Neuronal stem cell (in vitro differentiated cells): ENCODE data around the gene ANKRD33.
A peak's percentile ranks its signal among the peaks of the same experiment; 100 is the strongest.

Experiments used
- DNase-seq: peaks from one replicate; pipeline ENCODE4 v3.0.0-alpha.2; 2013; ENCODE audit warnings: low spot score
- H2AFZ ChIP-seq: one replicate; pipeline ENCODE4 v1.6.1; 2013; ENCODE audit warnings: mild to moderate bottlenecking, low read length, inconsistent platforms
- H2AK5ac ChIP-seq: 2 replicates; pipeline ENCODE4 v1.6.1; 2013; ENCODE audit warnings: low read depth, mild to moderate bottlenecking, inconsistent platforms, low read length, moderate library complexity, mixed read lengths
- H2BK120ac ChIP-seq: 2 replicates; pipeline ENCODE4 v1.6.1; 2013; ENCODE audit warnings: low read depth, mild to moderate bottlenecking, inconsistent platforms, low read length, moderate library complexity, mixed read lengths
- H2BK12ac ChIP-seq: one replicate; pipeline ENCODE4 v1.6.1; 2013; ENCODE audit warnings: low read length, inconsistent platforms
- H2BK15ac ChIP-seq: 2 replicates; pipeline ENCODE4 v1.6.1; 2013; ENCODE audit warnings: mild to moderate bottlenecking, low read length, inconsistent platforms, mixed read lengths
- H2BK5ac ChIP-seq: one replicate; pipeline ENCODE4 v1.6.1; 2013; ENCODE audit warnings: inconsistent platforms, mild to moderate bottlenecking, low read length, moderate library complexity
- H3K14ac ChIP-seq: one replicate; pipeline ENCODE4 v1.6.1; 2013; ENCODE audit warnings: low read length, inconsistent platforms
- H3K18ac ChIP-seq: 2 replicates; pipeline ENCODE4 v1.6.1; 2013; ENCODE audit warnings: low read length, inconsistent platforms
- H3K23ac ChIP-seq: 2 replicates; pipeline ENCODE4 v1.6.1; 2013; ENCODE audit warnings: low read depth, mild to moderate bottlenecking, mixed read lengths, low read length, inconsistent platforms; ENCODE audit not compliant: poor library complexity
- H3K27ac ChIP-seq: replicated peaks from 3 replicates; pipeline ENCODE4 v1.5.1; 2013; ENCODE audit warnings: low read length, inconsistent platforms
- H3K27me3 ChIP-seq, 3 experiments: 2 replicates each; pipeline ENCODE4 v1.6.1; 2013; ENCODE audit warnings: low read length in 3 of 3, mild to moderate bottlenecking in 2 of 3, inconsistent platforms in 1 of 3, low read depth in 1 of 3, mixed read lengths in 1 of 3, moderate library complexity in 1 of 3; ENCODE audit not compliant: control insufficient read depth in 3 of 3, insufficient read depth in 3 of 3
- H3K36me3 ChIP-seq, 2 donors: replicated peaks in 1 of 2; 2 replicates each; pipeline ENCODE4 v1.6.1; 2013; ENCODE audit warnings: low read length in 2 of 2; ENCODE audit not compliant: control insufficient read depth in 2 of 2, insufficient read depth in 2 of 2
- H3K4ac ChIP-seq: 2 replicates; pipeline ENCODE4 v1.6.1; 2013; ENCODE audit warnings: inconsistent platforms, mild to moderate bottlenecking, low read length, moderate library complexity
- H3K4me1 ChIP-seq, 2 donors: 1 replicate in 1 of 2; 2 replicates in 1 of 2; pipeline ENCODE4 v1.6.1; 2013; ENCODE audit warnings: low read length in 2 of 2, low read depth in 1 of 2; ENCODE audit not compliant: control insufficient read depth in 2 of 2, insufficient read depth in 1 of 2
- H3K4me2 ChIP-seq: one replicate; pipeline ENCODE4 v1.6.1; 2013; ENCODE audit warnings: mild to moderate bottlenecking, low read length, inconsistent platforms; ENCODE audit not compliant: insufficient read depth, poor library complexity, severe bottlenecking
- H3K4me3 ChIP-seq, 2 donors: 2 replicates each; pipeline ENCODE4 v1.5.1; 2013; ENCODE audit warnings: low read length in 2 of 2, mild to moderate bottlenecking in 2 of 2, inconsistent platforms in 1 of 2, moderate library complexity in 1 of 2
- H3K79me1 ChIP-seq: one replicate; pipeline ENCODE4 v1.6.1; 2013; ENCODE audit warnings: low read depth, mild to moderate bottlenecking, inconsistent platforms, low read length, moderate library complexity
- H3K9ac ChIP-seq: one replicate; pipeline ENCODE4 v1.6.1; 2013; ENCODE audit warnings: mild to moderate bottlenecking, low read depth, low read length, inconsistent platforms; ENCODE audit not compliant: poor library complexity
- H3K9me3 ChIP-seq, 2 donors: replicated peaks in 1 of 2; 2 replicates each; pipeline versions ENCODE3 to v1.6.1; 2013; ENCODE audit warnings: low read length in 2 of 2, mild to moderate bottlenecking in 2 of 2, inconsistent platforms in 1 of 2, low read depth in 1 of 2, mixed read lengths in 1 of 2, moderate library complexity in 1 of 2; ENCODE audit not compliant: control insufficient read depth in 2 of 2, insufficient read depth in 1 of 2
- H4K8ac ChIP-seq: one replicate; pipeline ENCODE4 v1.6.1; 2013; ENCODE audit warnings: low read depth, mild to moderate bottlenecking, inconsistent platforms, low read length, moderate library complexity
- H4K91ac ChIP-seq: one replicate; pipeline ENCODE4 v1.6.1; 2013; ENCODE audit warnings: low read length, low read depth, mild to moderate bottlenecking, inconsistent platforms; ENCODE audit not compliant: poor library complexity
- WGBS, 2 donors: extraction: QIAGEN DNeasy Blood & Tissue Kit; methylation state at CpG; one replicate each; pipeline ENCODE4 v1.1.7; 2013; ENCODE audit warnings: missing lambda C conversion rate in 2 of 2, mixed read lengths in 1 of 2; ENCODE audit not compliant: insufficient read length in 2 of 2, insufficient replicate concordance in 1 of 2; ENCODE audit errors: extremely low coverage in 2 of 2; 5-methylcytosine and 5-hydroxymethylcytosine counted together

ANKRD33 gene

GRCh38 chr12:51872689-51872981, 15.3 kb upstream of the ANKRD33 start:
- no peak overlapping the region for H3K4me3 ChIP-seq
- H3K23ac ChIP-seq = no peak overlapping the region
- H3K9ac ChIP-seq = no peak overlapping the region
- no CpG with 5 or more reads among the region's 3 CpGs for WGBS, 2 donors
- no peak overlapping the region for H2BK120ac ChIP-seq
- peaks cover 0 to 39% (median 0%) of the 10 kb centered on the region in 3 experiments for H3K27me3 ChIP-seq
- H3K4me2 ChIP-seq = no peak overlapping the region
- no peak overlapping the region for H3K27ac ChIP-seq
- H3K4me1 ChIP-seq = peaks cover 22 to 50% of the 10 kb centered on the region in 2 donors
- H3K36me3 ChIP-seq = no peaks in the 10 kb centered on the region
- no peak overlapping the region for H4K8ac ChIP-seq
- H2AFZ ChIP-seq = no peak overlapping the region
- H3K79me1 ChIP-seq = no peaks in the 10 kb centered on the region
- DNase-seq = no peak
- H2BK15ac ChIP-seq = no peak overlapping the region
- no peaks in the 10 kb centered on the region for H3K9me3 ChIP-seq
- H2BK5ac ChIP-seq = no peak overlapping the region
- H3K4ac ChIP-seq = no peak overlapping the region
- no peak overlapping the region for H4K91ac ChIP-seq
- H2AK5ac ChIP-seq = no peak overlapping the region
- H3K14ac ChIP-seq = no peak overlapping the region
- H2BK12ac ChIP-seq = no peak overlapping the region
- no peak overlapping the region for H3K18ac ChIP-seq

DNA sequence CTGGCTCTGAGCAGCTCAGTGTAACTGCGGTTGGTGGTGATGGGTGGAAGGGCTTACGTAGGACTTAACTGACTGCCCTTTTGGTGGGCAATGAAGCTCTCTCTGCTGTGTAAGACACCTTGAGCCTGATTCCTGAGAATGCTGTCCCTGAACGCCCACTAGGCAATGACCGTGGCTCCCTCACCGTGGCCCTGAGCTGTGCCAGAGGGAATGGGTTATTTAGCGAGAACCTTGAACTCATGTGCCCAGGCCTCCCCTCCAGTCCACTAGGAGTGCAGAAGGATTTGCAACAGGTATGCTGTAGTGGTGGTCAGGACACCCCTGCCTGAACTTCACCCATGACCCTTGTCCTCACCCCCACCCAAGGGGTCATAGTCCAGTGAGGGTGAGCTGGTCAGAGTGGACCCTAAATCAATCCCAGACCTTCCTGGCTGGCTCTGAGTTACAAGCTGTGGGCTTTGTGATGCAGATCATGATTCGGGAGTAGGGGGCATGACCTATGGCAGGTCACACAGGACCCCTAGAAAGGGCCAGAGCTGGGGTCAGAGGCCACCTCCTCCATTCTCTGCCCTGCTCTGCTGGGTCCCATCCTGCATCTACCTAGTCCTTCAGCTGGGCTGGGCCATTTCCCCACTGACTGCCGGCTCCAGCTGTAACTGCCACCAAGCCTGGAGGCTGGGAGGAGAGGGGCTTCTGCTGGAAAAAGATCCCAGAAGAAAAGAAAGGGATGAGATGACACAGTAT, 14.5 kb upstream of the ANKRD33 start:
- Histone ChIP-seq H4K8ac (no peak overlapping the region), H3K9me3 (no peaks in the 10 kb centered on the region), H4K91ac (no peak overlapping the region), H3K4me2 (no peak overlapping the region), H3K79me1 (no peaks in the 10 kb centered on the region), H2BK12ac (no peak overlapping the region), H3K14ac (no peak overlapping the region), H3K18ac (peak overlapping the region; percentile 46), H3K23ac (no peak overlapping the region), H3K4me1 (peaks cover 21 to 50% of the 10 kb centered on the region in 2 donors), H3K27ac (no peak overlapping the region), H2BK120ac (no peak overlapping the region), H3K36me3 (no peaks in the 10 kb centered on the region), H3K27me3 (peaks cover 0 to 32% (median 0%) of the 10 kb centered on the region in 3 experiments), H3K9ac (no peak overlapping the region), H2AFZ (no peak overlapping the region), H3K4ac (no peak overlapping the region), H2AK5ac (no peak overlapping the region), H3K4me3 (no peak overlapping the region), H2BK5ac (no peak overlapping the region), H2BK15ac (no peak overlapping the region)
- DNase-seq = no peak
- no CpG with 5 or more reads among the region's 8 CpGs for WGBS, 2 donors

GRCh38 chr12:51874000-51874399, 13.9 kb upstream of the ANKRD33 start:
- H3K4me1 ChIP-seq = peaks cover 19 to 45% of the 10 kb centered on the region in 2 donors
- no peak overlapping the region for H4K91ac ChIP-seq
- H3K14ac ChIP-seq = no peak overlapping the region
- no peaks in the 10 kb centered on the region for H3K79me1 ChIP-seq
- no peak overlapping the region for H3K4me2 ChIP-seq
- no peak overlapping the region for H3K4ac ChIP-seq
- H3K36me3 ChIP-seq = no peaks in the 10 kb centered on the region
- no peak overlapping the region for H3K4me3 ChIP-seq
- H3K27me3 ChIP-seq = peaks cover 0 to 26% (median 0%) of the 10 kb centered on the region in 3 experiments
- no peak overlapping the region for H3K9ac ChIP-seq
- H2AK5ac ChIP-seq = no peak overlapping the region
- H3K18ac ChIP-seq = no peak overlapping the region
- no peak overlapping the region for H3K27ac ChIP-seq
- no peak overlapping the region for H2BK5ac ChIP-seq
- H3K23ac ChIP-seq = no peak overlapping the region
- no peaks in the 10 kb centered on the region for H3K9me3 ChIP-seq
- H2BK120ac ChIP-seq = no peak overlapping the region
- WGBS, 2 donors = no CpG with 5 or more reads among the region's 8 CpGs
- no peak overlapping the region for H2BK12ac ChIP-seq
- no peak overlapping the region for H4K8ac ChIP-seq
- DNase-seq = no peak
- no peak overlapping the region for H2BK15ac ChIP-seq
- no peak overlapping the region for H2AFZ ChIP-seq

- H2BK120ac ChIP-seq = no peak overlapping the region
- H3K4me1 ChIP-seq = peaks cover 19 to 41% of the 10 kb centered on the region in 2 donors
- no peak overlapping the region for H3K4me2 ChIP-seq
- no peak overlapping the region for H2AFZ ChIP-seq
- no peak overlapping the region for H3K23ac ChIP-seq
- no peak overlapping the region for H4K91ac ChIP-seq
- H3K36me3 ChIP-seq = no peaks in the 10 kb centered on the region
- H2BK5ac ChIP-seq = no peak overlapping the region
- H3K4me3 ChIP-seq = no peak overlapping the region
- no peak for DNase-seq
- H2BK12ac ChIP-seq = no peak overlapping the region
- H3K9me3 ChIP-seq = no peaks in the 10 kb centered on the region
- no peak overlapping the region for H3K27ac ChIP-seq
- no peak overlapping the region for H2BK15ac ChIP-seq
- no peak overlapping the region for H3K9ac ChIP-seq
- no CpG with 5 or more reads among the region's 4 CpGs for WGBS, 2 donors
- no peak overlapping the region for H2AK5ac ChIP-seq
- peaks cover 0 to 22% (median 0%) of the 10 kb centered on the region in 3 experiments for H3K27me3 ChIP-seq
- H3K79me1 ChIP-seq = no peaks in the 10 kb centered on the region
- no peak overlapping the region for H3K14ac ChIP-seq
- H3K18ac ChIP-seq = no peak overlapping the region
- H4K8ac ChIP-seq = no peak overlapping the region
- H3K4ac ChIP-seq = no peak overlapping the region
Measured at GRCh38 chr12:51874486-51874885, 13.4 kb upstream of the ANKRD33 start.
